ENCODE measurements around the gene NDUFV1. TPM values are rescaled to one million over a fixed set of nuclear protein-coding genes. Genes with fewer than 3 reads are reported as not detected.

NDUFV1 gene
- total and polyA plus RNA-seq, 2 of the 4 experiments (the other 2 are of a cell fraction) = 120 to 133 TPM

DNA sequence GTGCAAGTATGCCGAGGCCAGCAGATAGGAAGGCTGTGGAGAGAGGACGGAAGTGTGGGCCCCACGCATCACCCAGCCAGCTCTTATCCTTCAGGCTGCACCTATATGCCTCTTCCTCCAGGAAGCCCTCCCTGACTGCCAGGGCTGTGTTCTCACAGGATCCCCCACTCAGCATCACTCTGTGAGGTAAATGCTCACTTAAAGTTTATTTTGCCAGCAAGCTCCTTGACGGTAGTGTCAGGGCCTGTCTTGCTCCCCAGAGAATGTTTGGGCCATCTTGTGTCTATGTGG, 28.4 kb downstream of the NDUFV1 start:
- CTCF ChIA-PET = no interaction called here
- Histone ChIP-seq H3K27me3 (ENCODE audit: control insufficient read depth, insufficient read depth, low read length) (peaks cover 9% of the 10 kb centered on the region; the same call in 1 of the 2 replicates), H2AK9ac (replicated peaks; ENCODE audit: low read depth, low read length, poor library complexity) (no peak overlapping the region), H3K4me2 (ENCODE audit: low read depth, low read length) (no peak overlapping the region), H2BK120ac (ENCODE audit: low read depth, low read length) (no peak overlapping the region), H3K4me1 (ENCODE audit: control insufficient read depth, insufficient read depth, low read length) (0 out of 2 replicates have a peak, but pooled peaks cover 3% of the 10 kb centered on the region), H4K20me1 (ENCODE audit: insufficient read depth, low read length) (no peaks in the 10 kb centered on the region), H2AK5ac (ENCODE audit: low read depth, low read length) (no peak overlapping the region), H3K56ac (ENCODE audit: extremely low read depth, insufficient read depth, low read length) (no peak overlapping the region), H2AFZ (replicated peaks; ENCODE audit: low read length, poor library complexity) (no peak overlapping the region), H3K27ac (ENCODE audit: insufficient read depth, low read length) (no peak overlapping the region), H3K18ac (ENCODE audit: low read depth, low read length) (no peak overlapping the region), H4K8ac (ENCODE audit: low read depth in 2 of 2, low read length in 2 of 2) (no peak overlapping the region), H4K91ac (ENCODE audit: insufficient read depth, low read depth, low read length) (no peak overlapping the region), H4K5ac (ENCODE audit: low read depth, low read length) (no peak overlapping the region), H3K9ac (ENCODE audit: low read depth, low read length) (no peak overlapping the region), H3K14ac (replicated peaks; ENCODE audit: low read depth, low read length) (no peak overlapping the region), H3K4me3 (ENCODE audit: insufficient read depth, low read depth, low read length) (no peak overlapping the region), H3K9me3 (ENCODE audit: control insufficient read depth, insufficient read depth, low read length) (no peaks in the 10 kb centered on the region), H3K79me1 (ENCODE audit: low read depth in 1 of 2, low read length in 2 of 2) (no peaks in the 10 kb centered on the region), H3K36me3 (ENCODE audit: control insufficient read depth, insufficient read depth, low read length) (no peaks in the 10 kb centered on the region), H3K23ac (ENCODE audit: low read depth, low read length) (no peak overlapping the region), H2BK15ac (ENCODE audit: low read depth, low read length) (no peak overlapping the region), H2BK20ac (ENCODE audit: low read depth, low read length) (no peak overlapping the region), H3K9me1 (ENCODE audit: insufficient read depth, low read length) (peaks cover 4% of the 10 kb centered on the region; the same call in 1 of the 2 replicates), H3K4ac (ENCODE audit: low read depth, low read length) (no peak overlapping the region), H2BK5ac (ENCODE audit: low read depth, low read length, poor library complexity, severe bottlenecking) (no peak overlapping the region)
- WGBS, 2 experiments (ENCODE audit: extremely low coverage in 2 of 2, insufficient read length in 1 of 2) = 74% methylated on average over 4 of the region's 4 CpGs; no CpG with 5 or more reads in 1 of the 2 experiments
- dilution Hi-C loops (cut with HindIII; ENCODE audit: low sequenced_read_pairs, unreplicated experiment) (no loop called here), in situ Hi-C loops (cut with MboI; ENCODE audit: low sequenced_read_pairs) (no loop called here), intact Hi-C loops (cut with micrococcal nuclease) (no loop called here)
- TF ChIP-seq FOS (IDR thresholded peaks at IDR 0.05; ENCODE audit: low read depth, low read length) = no peak
- TF ChIP-seq MXI1 (IDR thresholded peaks at IDR 0.05; ENCODE audit: borderline replicate concordance, low read depth, low read length) = no peak
- TF ChIP-seq POLR2A (IDR thresholded peaks at IDR 0.05; ENCODE audit: low read depth, low read length) = no peak
- no peak for TF ChIP-seq CHD1 (IDR thresholded peaks at IDR 0.05; ENCODE audit: low read depth, low read length)
- no peak for TF ChIP-seq NFE2L2 (IDR thresholded peaks at IDR 0.05; ENCODE audit: low read depth, low read length)
- TF ChIP-seq ELK1 (IDR thresholded peaks at IDR 0.05; ENCODE audit: borderline replicate concordance, low read depth, low read length) = no peak
- TF ChIP-seq MAZ (IDR thresholded peaks at IDR 0.05; ENCODE audit: borderline replicate concordance, low read depth, low read length) = no peak
- TF ChIP-seq, protein P1, sequence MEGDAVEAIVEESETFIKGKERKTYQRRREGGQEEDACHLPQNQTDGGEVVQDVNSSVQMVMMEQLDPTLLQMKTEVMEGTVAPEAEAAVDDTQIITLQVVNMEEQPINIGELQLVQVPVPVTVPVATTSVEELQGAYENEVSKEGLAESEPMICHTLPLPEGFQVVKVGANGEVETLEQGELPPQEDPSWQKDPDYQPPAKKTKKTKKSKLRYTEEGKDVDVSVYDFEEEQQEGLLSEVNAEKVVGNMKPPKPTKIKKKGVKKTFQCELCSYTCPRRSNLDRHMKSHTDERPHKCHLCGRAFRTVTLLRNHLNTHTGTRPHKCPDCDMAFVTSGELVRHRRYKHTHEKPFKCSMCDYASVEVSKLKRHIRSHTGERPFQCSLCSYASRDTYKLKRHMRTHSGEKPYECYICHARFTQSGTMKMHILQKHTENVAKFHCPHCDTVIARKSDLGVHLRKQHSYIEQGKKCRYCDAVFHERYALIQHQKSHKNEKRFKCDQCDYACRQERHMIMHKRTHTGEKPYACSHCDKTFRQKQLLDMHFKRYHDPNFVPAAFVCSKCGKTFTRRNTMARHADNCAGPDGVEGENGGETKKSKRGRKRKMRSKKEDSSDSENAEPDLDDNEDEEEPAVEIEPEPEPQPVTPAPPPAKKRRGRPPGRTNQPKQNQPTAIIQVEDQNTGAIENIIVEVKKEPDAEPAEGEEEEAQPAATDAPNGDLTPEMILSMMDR (conservative IDR thresholded peaks at IDR 0.05; ENCODE audit: low read depth, low read length) = no peak
- TF ChIP-seq RAD21 (IDR thresholded peaks at IDR 0.05; ENCODE audit: low read length) = no peak
- TF ChIP-seq RCOR1 (IDR thresholded peaks at IDR 0.05; ENCODE audit: insufficient replicate concordance, low read length) = no peak
- TF ChIP-seq BHLHE40 (IDR thresholded peaks at IDR 0.05; ENCODE audit: low read depth, low read length) = no peak
- no peak for TF ChIP-seq SMC3 (IDR thresholded peaks at IDR 0.05; ENCODE audit: low read depth, low read length)
- no peak for TF ChIP-seq USF2 (IDR thresholded peaks at IDR 0.05; ENCODE audit: low read depth, low read length)
- no TSS peak for BruUV-seq (replicated peaks)
- ATAC-seq (ENCODE audit: low read depth) (no peak), DNase-seq (no peak)
- POLR2A ChIA-PET (ENCODE audit: unreplicated experiment) = no interaction called here
